Right lobe of liver (tissue), 4 donors: ENCODE measurements around the gene LRRC9.

Experiments
- CTCF ChIP-seq, 4 donors: fragments of 200-600 bp in 3 of 4; fragments of 450-650 bp in 1 of 4; IDR thresholded peaks; one replicate each; pipeline versions ENCODE4 v1.5.1 to v1.8.0; 2016 to 2022; ENCODE audit warnings: antibody characterized with exemption in 4 of 4, mild to moderate bottlenecking in 2 of 4
- POLR2A ChIP-seq: fragments of 450-650 bp; IDR thresholded peaks from one replicate; pipeline ENCODE4 v1.6.1; 2017; ENCODE audit warnings: antibody characterized with exemption, mild to moderate bottlenecking
- donor health status: DM: no; HTN: no; CAD: no.
- donor health status: DM: no; HTN: no; CAD: no.
- donor health status: DM: no; HTN: yes; CAD: no.

GRCh38 chr14:59936145-59936544 is 16.2 kb downstream of the LRRC9 start:
- no peak for TF ChIP-seq CTCF (IDR thresholded peaks at IDR 0.05)
- no peak for TF ChIP-seq POLR2A
